Embryonic facial prominence (tissue), 1 donor: Measurements from ENCODE around the gene CDK9.
"Not testable (repeated sequence)": the region's sequence is repeated elsewhere in the genome, so short reads cannot be mapped to it uniquely, and the experiment has no call there.

ENCODE experiments used
- DNase-seq: peaks from one replicate; pipeline ENCODE4 v3.0.0-alpha.2; 2016; ENCODE audit errors: extremely low spot score

CDK9 gene

GRCh38 chr9:127780126-127780885 is 5.5 kb upstream of the CDK9 start:
- no peak for DNase-seq

- DNase-seq, result not testable (repeated sequence)
Observed at GRCh38 chr9:127780909-127781308, 4.9 kb upstream of the CDK9 start.

- no peak for DNase-seq
Observed at GRCh38 chr9:127781806-127782205, 4.0 kb upstream of the CDK9 start.

DNA sequence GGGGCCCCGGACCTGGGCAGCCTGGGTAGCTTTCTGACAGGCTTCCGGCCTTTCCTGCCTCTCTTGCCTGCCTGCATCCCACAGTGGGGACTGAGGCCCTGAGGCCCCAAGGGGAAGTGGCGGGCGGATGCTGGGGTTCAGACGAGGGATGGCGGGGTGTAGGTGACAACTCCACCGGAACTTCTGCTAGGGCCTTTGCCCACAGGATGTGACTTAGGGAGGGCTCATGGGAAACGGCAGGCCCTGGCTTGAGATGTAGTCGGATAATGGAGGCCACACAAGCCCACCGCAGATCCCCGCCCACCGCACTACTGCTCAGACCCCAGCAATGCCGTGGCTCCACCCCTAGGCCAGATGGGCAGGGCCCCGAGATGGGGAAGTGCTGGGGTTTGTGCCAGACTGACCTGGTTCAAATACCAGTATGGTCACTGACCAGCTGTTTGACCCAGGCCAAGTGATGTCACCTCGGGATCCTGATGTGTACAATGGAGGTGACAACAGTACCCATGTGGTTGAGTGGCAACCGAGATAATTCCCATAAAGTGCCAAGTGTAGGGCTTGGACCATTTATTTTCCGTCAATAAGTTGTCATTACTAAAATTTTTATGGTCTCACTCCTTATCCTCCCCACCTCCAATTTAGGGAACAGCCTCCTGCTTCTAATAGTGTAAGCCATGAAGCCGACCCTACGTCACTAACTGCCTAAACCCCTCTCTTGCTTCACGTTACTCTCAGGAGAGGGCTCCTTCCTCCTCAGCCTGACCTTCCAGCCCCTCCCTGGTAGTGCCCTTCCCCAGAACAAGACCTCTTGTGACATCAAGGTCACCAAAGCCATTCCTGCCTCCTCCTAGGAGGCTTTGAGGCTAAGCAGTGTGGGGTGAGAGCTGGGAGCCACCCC is 2.5 kb upstream of the CDK9 start:
- DNase-seq, result no peak

DNA sequence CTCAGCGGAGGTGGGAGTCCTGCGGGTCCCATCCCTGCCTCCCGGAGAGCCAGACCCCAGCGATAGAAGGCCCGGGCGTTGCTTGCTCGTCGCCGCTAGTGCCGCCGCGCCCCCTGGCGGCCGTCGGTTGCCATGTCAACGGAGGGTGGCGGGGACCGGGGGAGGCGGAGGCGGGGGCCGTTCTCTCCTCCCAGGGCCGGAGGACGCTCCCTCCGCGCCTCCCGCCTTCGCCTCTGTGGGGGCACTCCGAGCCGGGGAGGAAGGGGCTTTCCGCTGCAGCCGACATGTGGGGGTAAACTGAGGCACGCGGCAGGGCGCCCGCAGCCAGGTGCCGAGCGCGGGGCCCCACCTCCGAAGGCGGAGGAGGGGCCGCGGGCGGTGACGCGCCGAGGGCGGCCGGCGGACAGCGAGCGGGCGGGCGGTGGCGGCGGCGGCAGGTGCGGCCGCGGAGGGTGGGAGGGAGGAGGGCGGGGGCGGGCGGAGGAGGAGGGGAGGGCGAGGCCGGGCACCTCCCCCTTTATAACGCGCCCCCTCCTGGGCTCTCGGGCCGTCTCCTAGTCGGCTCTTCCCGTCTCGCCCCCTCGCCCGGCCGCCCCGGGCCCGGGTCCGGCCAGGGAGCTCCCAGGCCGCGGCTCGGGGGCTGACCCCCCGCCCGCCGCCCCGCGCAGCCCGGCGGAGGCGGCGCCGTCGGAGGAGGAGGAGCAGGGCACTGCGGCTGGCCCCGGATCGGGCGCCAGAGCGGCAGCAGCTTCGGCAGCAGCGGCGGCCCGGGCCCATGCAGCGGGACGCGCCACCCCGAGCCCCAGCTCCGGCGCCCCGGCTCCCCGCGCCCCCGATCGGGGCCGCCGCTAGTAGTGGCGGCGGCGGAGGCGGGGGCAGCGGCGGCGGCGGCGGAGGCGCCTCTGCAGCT is 556 bp upstream of the CDK9 start:
- peak; percentile 75 for DNase-seq

- no peak for DNase-seq
Observed at GRCh38 chr9:127786773-127787104, 905 bp downstream of the CDK9 start.

DNA sequence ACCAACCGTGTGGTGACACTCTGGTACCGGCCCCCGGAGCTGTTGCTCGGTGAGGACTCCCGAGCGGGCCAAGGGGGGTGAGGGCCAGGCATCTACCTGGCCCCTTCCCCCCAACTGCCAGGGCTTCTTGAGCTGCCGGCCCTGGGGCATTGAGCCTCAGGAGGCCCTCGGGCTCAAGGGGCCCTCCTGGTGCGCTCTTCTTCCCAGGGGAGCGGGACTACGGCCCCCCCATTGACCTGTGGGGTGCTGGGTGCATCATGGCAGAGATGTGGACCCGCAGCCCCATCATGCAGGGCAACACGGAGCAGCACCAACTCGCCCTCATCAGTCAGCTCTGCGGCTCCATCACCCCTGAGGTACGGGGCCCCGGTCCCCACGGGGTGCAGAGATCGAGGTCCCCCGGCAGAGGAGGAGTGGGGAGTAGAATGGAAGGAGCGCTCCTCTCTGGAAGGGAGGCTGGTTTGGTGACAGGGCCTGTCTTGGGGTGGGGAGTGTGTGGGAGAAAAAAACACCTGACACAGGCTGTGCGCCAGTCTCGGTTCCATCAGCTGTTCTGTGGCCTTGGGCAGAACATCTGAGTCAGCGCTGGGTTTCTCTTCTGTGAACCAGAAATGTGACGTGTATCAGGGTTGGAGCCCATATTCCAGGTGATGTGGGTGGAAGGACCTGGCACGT is 2.6 kb downstream of the CDK9 start:
- no peak for DNase-seq

- no peak for DNase-seq
Observed at GRCh38 chr9:127789179-127789578, 3.3 kb downstream of the CDK9 start.

DNA sequence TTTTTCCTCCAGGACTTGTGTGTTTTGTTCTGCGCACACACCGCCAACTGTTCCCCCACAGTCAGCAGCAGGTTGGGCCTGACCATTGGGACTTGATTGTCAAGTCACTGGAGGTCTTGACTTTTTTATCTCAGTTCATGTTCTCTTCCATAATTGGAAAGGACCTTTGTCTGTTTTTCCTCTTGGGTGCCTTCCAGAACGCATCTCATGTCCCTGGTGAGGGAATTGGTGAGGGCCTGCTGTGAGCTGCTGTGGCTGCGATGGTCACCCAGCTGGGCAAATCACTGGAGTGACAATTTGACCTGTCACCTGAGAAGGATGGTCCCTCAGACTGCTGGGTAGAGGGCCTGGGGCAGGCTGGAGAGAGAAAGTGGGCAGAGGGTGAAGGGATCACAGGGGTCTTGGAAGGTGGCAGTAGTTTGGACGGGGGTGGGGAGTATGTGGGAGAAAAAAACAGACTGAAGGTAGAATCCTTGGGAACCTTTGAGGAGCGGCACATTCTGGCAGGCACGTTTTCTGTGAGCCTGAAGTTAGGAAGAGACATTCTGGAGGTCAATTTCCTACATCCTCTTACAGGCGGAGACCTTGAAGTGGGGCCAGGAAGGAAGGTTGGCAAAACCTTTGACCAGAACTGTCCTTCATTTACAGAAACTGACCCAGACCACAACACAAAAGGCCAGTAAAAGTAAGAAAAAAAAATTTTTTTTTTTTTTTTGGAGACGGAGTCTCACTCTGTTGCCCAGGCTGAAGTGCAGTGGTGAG is 4.4 kb downstream of the CDK9 start:
- no peak for DNase-seq

GRCh38 chr9:127791085-127791484 is 5.3 kb downstream of the CDK9 start:
- DNase-seq, result no peak

DNA sequence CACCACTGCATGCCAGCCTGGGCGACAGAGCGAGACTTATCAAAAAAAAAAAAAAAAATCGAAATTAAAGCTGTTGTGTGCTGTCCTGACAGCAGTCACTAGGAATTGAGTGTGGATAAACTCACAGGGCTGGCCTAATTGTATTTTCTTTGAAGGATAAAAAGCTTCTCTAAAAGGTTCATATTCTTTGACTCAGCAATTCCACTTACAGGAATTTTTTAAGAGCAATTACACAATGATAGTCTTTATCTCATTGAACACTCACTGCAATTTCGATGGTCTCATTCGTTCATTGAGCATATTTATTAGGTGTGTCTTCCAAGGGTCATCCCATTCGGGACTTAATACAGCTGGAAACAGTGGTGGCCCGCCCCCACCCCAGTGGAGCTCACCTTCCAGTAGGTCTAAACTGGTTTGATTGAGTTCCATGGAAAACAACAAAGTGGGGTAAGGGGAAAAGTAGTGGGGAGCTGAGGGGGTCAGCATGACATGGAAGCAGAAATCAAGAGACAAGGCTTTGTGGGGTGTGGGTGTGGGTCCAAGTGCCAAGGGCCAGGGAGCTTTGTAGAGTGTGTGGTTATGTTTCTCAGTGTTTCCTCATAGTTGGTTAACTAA is 6.7 kb downstream of the CDK9 start:
- DNase-seq, result no peak

DNA sequence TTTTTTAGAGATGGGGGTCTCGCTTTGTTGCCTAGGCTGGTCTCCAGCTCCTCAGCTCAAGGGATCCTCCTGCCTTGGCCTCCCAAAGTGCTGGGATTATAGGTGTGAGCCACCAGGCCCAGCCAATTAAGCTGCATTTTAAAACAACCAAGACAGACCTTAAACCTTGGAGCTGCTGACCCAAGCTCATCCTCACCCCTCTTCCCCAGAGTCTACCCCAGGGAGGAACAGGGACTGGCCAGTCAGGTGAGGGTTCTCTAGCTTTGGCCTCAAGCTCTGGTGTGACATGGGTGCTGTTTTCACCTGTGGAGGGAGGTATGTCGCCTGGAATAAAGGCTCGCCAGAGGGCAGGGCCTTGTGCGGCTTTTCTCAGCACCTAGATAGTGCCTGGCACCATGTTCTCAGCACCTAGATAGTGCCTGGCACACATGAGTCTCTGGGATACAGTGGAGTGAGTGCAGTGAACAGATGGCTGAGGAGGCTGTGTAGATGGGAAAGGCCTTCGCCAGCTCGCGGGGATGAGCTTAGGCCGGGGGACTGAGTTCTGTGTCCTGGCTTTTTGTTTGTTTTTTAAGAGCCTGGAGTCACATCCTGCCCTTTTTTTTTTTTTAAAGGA is 7.4 kb downstream of the CDK9 start:
- DNase-seq, result no peak

GRCh38 chr9:127794001-127794791 is 8.4 kb downstream of the CDK9 start:
- DNase-seq, result no peak

DNA sequence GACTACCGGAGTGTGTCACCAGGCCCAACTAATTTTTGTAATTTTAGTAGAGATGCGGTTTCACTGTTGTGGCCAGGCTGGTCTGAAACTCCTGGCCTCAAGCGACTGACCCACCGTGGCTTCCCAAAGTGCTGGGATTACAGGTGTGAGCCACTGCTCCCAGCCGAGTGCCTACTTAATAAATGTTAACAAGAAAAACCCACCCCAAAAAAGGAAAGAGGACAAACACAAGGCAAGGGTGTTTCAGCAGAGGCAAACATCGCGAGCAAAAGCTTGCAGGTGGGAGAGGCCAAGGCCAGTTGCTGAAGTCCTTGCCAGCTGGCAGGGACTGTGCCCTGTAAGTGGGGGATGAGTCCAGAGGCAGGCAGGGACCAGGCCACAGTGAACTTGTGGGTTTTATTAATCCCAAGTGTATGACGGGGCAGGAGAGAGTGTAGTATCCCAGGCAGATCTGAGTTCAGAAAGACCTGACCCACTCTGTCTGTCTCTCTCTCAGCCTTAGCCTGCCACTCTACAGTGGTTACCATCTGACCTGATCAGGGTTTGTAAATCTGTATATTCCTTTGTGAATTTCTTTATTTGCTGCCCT is 10.5 kb downstream of the CDK9 start:
- no peak for DNase-seq

- DNase-seq, result no peak
Observed at GRCh38 chr9:127796852-127797370, 11.1 kb downstream of the CDK9 start.

GRCh38 chr9:127801955-127802575 is 16.2 kb downstream of the CDK9 start:
- no peak for DNase-seq

DNA sequence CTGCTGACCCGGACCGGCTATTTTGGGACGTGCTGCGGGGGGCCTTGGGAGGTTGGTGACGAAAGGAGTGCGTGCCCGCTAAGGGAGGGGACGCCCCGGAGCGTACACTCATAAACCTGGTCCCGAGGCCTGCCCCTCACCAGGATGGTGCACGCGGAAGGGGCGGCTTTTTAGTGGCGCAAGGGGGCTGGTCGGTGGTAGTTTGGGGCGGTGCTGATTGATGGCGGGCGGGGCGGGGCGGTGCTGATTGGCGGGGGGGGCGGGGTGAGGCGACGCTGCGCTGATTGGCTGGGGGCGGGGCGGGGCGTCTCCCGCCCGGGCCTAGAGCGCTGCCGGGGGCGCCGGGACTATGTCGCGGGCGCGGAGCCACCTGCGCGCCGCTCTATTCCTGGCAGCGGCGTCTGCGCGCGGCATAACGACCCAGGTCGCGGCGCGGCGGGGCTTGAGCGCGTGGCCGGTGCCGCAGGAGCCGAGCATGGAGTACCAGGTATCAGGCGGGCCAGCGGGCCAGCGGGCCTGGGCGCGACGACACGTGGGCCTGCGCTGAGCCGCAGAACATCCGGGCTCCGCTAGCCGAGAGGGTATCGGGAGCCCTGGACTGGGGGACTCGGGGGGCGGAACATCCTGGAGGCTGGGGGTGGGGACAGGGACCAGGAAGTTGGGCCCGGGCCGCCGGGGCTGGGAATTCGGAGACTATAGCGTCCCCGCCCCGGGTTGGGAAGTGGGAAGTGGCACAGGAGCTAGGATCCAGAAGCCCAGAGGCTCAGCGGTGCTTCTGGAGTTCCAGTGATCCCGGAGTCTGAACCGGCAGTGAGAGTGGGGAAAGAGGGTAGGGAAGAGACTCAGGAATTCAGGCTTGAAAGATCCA is 17.0 kb downstream of the CDK9 start, which contains the start of gene FPGS:
TSS of gene FPGS (plus strand) at position 307 of the 868 bp plus-strand sequence. CDS start at position 350, 43 bp downstream.
- DNase-seq, result peak; percentile 58
